ENCODE measurements around the gene MAGEA6. TPM values are rescaled to one million over a fixed set of nuclear protein-coding genes. Genes with fewer than 3 reads are reported as not detected.

MAGEA6 gene
- total and polyA plus RNA-seq, 9 of the 15 experiments (the other 6 are each of a cell fraction or from before 2014, with no cell fraction given), result 15.4 to 132 (median 95.5) TPM

DNA sequence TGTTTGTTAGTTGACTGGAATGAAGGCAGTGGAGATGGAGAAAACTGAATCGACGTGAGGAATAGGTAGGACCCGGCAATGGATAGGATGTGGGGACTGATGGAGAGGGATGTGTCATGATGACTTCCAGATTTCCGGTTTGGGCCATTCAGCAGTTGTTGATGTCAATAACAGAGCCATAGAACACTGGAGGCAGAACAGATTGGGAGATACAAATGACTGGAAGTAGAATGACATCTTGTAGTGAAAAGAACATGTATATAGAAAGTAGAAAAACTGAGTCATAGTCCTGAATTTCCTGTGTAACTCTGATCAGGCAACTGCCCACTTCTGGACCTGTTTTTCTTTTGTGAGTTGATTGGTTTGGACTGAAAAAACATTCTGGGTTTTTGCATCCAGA is 36.5 kb upstream of the MAGEA6 start:
- no peak overlapping the region for H3K27ac ChIP-seq (ENCODE audit: extremely low read depth, low read depth, low read length)
- no peak overlapping the region for H2AFZ ChIP-seq (ENCODE audit: low read depth, low read length)
- H3K4me3 ChIP-seq, result no peak overlapping the region
- H3K36me3 ChIP-seq (ENCODE audit: control insufficient read depth, insufficient read depth, low read length), result peaks cover 2% of the 10 kb centered on the region; the same call in 1 of the 3 replicates
- intact Hi-C loops (cut with micrococcal nuclease), result no loop called here
- DNase-seq (ENCODE audit: extremely low read depth in 1 of 4, low spot score in 3 of 4) (no peak), FAIRE-seq (no peak), ATAC-seq (no peak)
- H3K9me1 ChIP-seq (ENCODE audit: control insufficient read depth, insufficient read depth, low read length), result no peaks in the 10 kb centered on the region
- ChIA-PET POLR2A (no interaction called here), CTCF (ENCODE audit: low intra/inter-chr PET ratio) (no interaction called here)
- no peaks in the 10 kb centered on the region for H3K4me1 ChIP-seq (replicated peaks in 1 of 2; ENCODE audit: control insufficient read depth in 2 of 2, insufficient read depth in 2 of 2, low read length in 2 of 2)
- H3K9ac ChIP-seq (ENCODE audit: insufficient read depth in 1 of 2, low read depth in 2 of 2, low read length in 2 of 2), result no peak overlapping the region
- no peaks in the 10 kb centered on the region for H3K79me2 ChIP-seq (ENCODE audit: control insufficient read depth, insufficient read depth, low read length)
- no peak overlapping the region for H3K4me2 ChIP-seq (ENCODE audit: insufficient read depth, low read length)
- TF ChIP-seq LEF1 (IDR thresholded peaks at IDR 0.05), result no peak
- no peak for TF ChIP-seq ZNF354B (CRISPR knock-in tag; IDR thresholded peaks at IDR 0.05)
- TF ChIP-seq SAFB2 (IDR thresholded peaks at IDR 0.05; ENCODE audit: borderline replicate concordance, low read depth, low read length, severe bottlenecking), result no peak
- TF ChIP-seq TCF7L2 (IDR thresholded peaks at IDR 0.05; ENCODE audit: low read depth, low read length), result no peak
- TF ChIP-seq, protein P1, sequence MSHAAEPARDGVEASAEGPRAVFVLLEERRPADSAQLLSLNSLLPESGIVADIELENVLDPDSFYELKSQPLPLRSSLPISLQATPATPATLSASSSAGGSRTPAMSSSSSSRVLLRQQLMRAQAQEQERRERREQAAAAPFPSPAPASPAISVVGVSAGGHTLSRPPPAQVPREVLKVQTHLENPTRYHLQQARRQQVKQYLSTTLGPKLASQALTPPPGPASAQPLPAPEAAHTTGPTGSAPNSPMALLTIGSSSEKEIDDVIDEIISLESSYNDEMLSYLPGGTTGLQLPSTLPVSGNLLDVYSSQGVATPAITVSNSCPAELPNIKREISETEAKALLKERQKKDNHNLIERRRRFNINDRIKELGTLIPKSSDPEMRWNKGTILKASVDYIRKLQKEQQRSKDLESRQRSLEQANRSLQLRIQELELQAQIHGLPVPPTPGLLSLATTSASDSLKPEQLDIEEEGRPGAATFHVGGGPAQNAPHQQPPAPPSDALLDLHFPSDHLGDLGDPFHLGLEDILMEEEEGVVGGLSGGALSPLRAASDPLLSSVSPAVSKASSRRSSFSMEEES (CRISPR knock-in tag; IDR thresholded peaks at IDR 0.05), result no peak
- no peak for TF ChIP-seq PTTG1 (tag; IDR thresholded peaks at IDR 0.05; ENCODE audit: low read depth)
- TF ChIP-seq, protein P2, sequence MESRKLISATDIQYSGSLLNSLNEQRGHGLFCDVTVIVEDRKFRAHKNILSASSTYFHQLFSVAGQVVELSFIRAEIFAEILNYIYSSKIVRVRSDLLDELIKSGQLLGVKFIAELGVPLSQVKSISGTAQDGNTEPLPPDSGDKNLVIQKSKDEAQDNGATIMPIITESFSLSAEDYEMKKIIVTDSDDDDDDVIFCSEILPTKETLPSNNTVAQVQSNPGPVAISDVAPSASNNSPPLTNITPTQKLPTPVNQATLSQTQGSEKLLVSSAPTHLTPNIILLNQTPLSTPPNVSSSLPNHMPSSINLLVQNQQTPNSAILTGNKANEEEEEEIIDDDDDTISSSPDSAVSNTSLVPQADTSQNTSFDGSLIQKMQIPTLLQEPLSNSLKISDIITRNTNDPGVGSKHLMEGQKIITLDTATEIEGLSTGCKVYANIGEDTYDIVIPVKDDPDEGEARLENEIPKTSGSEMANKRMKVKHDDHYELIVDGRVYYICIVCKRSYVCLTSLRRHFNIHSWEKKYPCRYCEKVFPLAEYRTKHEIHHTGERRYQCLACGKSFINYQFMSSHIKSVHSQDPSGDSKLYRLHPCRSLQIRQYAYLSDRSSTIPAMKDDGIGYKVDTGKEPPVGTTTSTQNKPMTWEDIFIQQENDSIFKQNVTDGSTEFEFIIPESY (CRISPR knock-in tag; IDR thresholded peaks at IDR 0.05), result no peak
- TF ChIP-seq SMARCB1 (IDR thresholded peaks at IDR 0.05; ENCODE audit: insufficient read length, low read depth), result no peak
- in situ Hi-C loops (cut with MboI), result no loop called here
- 81% methylated on average over 4 of the region's 4 CpGs for WGBS (ENCODE audit: insufficient coverage, low coverage, missing lambda C conversion rate)
- BruUV-seq (replicated peaks), result no TSS peak
- H3K9me3 ChIP-seq (replicated peaks; ENCODE audit: control insufficient read depth, insufficient read depth, low read depth, low read length), result no peaks in the 10 kb centered on the region
- no peaks in the 10 kb centered on the region for H4K20me1 ChIP-seq (replicated peaks; ENCODE audit: control insufficient read depth, insufficient read depth, low read length)
- no peaks in the 10 kb centered on the region for H3K27me3 ChIP-seq (ENCODE audit: control insufficient read depth in 2 of 2, insufficient read depth in 2 of 2, low read length in 2 of 2)

All from K562 (cell line).